Iris pigment epithelial cell (primary cell): ENCODE results near the gene NIPAL3.
"Not testable (repeated sequence)": the region's sequence is repeated elsewhere in the genome, so short reads cannot be mapped to it uniquely, and the experiment has no call there.

Experiments
- DNase-seq: peaks from one replicate; pipeline ENCODE4 v3.0.0-alpha.2; 2011; ENCODE audit warnings: low read depth

NIPAL3 gene

DNA sequence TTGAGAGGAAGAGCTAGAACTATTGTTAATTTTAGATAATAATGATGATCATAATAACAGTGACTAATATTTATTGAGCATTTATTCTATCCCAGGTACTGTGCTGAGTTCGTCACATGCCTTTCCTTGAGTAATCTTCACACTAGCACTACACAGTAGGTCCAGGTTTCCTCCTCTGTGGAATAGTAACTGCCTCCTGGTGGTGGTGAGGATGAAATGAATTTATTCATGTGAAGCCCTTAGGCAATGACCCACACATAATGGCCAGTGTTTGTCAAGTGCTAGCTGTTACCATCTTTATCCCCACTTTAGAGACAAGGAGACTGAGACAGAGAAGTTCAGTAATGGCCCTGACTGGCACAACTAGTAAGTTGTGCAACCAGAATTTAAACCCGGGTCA lies 5.9 kb downstream of the NIPAL3 start:
- DNase-seq, result no peak

DNA sequence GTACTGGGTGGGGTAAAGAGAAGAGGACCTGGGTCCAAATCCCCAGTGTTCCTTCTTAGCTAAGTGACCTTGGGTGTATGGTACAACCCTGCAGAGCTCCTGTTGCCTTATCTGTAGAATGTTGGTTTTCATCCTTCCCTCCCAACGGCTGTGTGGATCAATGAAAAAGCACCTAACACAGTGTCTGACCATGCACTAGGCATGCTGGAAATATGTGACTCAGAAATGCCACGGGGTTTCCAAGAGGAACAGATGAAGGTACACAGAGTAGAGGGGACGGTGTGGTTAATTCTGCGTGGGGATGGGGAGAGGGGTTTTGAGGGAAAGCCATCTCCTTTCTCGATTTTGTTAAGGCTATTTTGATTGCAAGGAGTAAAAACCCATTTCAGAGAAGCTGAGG lies 8.6 kb downstream of the NIPAL3 start:
- DNase-seq, result no peak

DNA sequence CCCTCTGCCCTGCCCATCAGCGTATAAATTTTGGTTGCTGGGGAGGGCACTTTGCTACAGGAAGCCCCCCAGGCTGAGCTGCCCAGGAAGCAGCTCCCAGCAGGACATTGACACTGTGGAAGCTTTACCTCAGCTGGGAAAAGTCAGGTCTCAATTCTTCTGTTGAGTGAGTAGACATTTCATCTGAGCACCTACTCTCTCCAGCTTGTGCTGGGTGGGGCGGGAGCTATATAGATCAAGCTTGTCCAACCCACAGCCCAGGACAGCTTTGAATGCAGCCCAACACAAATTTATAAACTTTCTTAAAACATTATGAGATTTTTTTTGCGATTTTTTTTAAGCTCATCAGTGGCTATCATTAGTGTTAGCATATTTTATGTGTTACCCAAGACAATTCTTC lies 9.4 kb downstream of the NIPAL3 start:
- DNase-seq, result no peak

DNA sequence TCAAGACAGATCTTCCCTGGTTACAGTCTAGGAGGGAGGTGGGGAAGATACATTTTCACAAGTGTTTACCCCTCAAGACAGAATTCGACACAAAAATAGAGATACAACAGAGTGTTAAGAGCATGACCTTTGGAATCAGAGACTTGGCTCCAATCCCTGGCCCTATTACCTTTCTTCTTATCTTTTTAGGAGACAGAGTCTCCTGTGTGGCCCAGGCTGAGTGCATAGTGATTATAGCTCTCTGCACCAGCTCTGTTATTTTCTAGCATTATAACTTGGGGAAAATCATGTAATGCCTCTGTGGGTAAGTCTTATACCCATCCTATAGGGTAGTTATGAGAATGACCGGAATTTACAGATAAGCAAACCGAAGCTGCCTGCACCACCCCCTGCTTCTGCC lies 9.8 kb downstream of the NIPAL3 start:
- DNase-seq, result no peak

DNA sequence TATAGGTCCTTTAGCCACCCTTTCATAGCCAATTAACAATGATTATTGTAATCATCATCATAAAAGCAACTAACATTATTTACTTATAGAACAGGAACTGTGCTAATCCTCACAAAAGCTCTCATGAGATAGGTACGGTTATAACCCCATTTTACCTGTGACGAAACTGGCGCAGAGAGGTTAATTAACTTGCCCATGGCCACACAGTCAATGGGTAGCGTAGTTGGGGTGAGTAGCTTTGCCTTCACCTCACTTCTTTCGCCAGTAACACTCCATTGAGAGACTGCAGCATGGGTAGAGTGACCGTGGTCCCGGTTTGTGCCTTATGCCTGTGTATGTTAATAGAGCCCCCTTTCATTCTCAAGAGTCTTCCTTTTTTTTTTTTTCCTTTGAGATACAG lies 10.3 kb downstream of the NIPAL3 start:
- DNase-seq, result no peak

DNA sequence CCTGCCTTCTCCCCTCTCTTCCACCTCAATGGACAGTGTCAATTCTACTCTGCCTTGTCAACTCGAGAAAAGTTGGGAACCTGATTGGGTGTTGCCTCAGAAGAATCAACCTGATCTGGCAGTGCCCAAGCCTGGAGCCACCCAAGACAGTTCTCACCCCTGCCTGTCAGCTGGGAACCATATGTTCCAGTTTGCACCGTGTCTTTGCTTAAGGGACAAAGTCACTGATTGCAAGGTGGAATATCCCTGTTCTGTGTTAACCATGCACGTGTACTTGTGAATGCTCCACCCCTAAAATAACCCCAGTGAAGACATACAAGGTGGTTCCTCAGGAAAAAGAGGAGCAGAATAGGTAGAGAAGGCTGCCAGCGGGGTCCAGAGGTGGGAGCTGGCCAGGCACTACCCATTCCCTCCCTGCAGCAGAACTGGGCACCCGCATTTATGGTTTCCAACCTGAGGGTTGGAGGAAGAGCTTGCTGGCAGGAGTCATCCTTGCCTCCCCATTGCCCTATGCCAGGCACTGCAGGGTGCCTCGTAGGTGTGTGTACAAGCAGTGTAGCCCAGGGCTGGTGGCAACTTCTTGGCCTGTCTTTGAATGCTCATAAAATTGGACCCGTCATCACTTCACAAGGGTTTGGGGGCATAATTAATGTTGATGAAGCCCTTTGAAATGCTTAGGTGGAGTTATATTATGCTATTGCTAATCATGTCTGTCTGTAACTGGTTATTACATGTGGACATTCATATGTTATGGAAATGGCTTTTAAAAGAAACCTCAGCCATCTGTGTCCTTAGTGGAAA lies 11.3 kb downstream of the NIPAL3 start:
- DNase-seq, result no peak

DNA sequence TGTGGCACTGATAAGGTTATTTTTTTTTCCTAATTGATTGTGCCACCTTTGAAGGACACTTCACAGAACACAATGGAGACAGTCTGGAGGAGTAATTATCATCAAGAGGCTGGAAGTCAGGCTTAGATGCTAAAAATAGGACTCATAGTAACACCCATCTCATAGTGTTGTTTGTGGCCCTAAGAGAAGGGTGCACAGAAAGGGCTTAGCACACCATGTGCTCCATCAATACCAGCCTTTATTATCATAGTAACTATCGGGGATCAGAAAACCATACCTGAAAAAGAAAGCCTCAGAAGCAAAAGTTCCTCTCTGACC lies 11.9 kb downstream of the NIPAL3 start:
- no peak for DNase-seq

DNA sequence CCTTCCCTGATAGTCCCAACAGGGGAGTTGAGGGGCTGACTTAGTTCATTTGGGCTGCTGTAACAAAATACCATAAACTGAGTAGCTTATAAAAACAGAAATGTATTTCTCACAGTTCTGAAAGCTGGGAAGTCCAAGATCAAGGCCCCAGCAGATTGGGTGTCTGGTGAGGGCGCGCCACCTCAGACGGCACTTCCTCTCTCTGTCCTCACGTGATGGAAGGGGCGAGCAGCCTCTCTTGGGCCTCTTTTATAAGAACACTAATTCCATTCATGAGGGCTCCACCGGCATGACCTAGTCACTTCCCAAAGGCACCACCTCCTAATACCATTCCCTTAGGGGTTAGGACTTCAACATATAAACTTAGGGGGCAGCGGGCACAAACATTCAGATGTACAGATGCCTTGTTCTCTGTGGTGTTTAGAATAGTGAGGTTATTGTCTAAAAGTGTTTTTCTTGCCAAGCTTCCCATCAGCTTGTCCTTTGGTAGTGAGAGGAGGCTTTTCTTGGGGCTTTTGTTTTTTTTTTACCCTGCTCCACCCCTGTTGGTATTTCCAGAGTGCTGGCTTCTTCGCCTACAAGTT lies 20.3 kb downstream of the NIPAL3 start:
- no peak for DNase-seq

DNA sequence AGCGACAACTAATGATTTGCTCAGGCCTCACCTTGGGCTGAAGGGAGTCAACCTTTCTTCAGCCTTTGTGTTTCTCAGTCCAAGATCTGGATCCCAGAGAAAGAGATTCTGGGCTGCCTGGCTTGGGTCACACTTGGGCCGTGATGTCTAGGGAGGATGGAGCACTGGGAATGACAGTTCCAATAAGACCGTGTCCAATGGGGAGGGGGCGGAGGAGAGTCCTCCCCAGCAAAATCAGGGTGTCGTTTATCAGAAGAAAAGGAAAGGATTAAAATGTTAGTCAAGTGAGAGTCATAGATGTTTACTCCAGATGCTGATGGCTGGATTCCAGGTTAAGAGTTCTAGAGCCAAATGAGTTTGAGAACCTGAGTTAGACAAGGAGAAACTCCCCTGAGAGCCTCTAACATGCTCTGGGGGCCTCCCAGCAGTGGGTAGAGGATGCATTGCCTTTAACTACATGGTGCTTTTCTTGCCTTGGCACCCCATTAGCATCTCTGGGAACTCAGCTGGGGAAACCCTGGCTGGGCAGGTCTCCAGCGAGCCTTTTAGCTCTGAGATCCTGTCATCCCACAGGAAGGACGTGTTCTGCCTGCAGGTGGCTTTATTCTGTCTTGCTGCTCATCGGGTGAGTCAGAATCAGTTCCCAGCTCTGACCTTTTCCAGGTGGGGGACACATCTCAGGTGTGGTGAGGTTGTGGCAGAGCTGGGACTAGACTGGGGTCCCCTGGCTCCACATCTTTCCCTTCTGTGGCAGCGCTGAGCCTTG lies 22.2 kb downstream of the NIPAL3 start:
- peak; percentile 18 for DNase-seq

DNA sequence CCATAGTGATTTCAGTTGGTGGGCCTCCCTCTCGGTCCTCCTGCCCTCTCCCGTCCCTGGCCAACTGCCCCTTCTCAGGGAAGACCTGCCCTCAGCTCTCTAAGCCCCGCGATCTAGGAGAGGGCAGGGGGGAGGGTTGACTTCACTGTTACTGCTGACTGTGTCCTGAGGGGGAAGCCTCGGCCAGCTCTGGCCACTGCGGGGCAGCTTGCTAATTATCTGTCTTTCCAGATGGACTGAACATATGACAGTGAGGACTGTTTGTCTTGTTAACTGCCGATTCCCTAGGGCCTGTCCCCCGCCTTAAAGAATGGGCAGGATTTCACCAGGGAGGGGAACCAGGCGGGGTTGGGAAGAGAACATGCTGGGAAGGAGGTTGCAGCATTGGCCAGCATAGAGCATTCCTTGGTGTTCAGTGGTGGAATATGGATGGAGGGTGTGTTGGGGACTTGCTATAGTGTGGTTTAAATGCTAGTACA lies 22.9 kb downstream of the NIPAL3 start:
- DNase-seq, result no peak

DNA sequence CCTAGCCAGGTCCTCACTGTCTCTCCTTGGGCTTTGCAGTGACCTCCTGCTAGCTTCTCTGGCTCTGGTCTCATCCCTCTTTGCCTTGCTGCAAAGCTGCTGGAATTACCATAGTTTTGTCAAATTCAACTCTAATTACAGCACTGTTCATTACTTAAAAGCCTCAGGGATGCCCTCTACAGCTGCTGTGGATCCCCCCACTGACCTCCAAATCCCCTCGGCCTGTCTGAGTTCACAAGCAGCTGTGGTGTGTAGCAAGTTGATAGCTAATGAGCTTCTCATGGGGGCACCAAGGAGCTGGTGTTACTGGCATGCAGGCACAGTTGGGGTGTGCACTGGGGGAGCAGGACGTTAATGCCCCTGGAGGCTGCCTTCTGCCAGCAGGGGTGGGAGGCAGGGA lies 24.8 kb downstream of the NIPAL3 start:
- DNase-seq, result no peak

DNA sequence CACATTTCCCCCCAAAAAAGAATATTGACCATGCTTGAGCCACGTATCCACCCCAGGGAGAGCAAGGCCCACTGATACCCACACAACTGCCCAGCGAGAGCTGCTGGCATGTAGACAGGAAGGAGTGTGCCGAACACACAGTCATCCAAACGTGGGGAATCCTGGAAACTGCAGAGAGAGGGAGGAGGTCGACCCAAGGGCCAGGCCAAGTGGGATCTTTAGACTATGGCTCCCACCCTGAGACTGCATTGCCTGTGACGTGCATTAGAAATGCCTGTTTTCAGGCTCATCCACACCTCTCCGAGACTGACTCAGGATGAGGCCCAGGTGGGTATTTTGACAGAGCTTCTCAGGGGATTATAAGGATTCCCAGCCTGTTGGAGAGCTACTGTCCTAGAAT lies 25.9 kb downstream of the NIPAL3 start:
- no peak for DNase-seq

DNA sequence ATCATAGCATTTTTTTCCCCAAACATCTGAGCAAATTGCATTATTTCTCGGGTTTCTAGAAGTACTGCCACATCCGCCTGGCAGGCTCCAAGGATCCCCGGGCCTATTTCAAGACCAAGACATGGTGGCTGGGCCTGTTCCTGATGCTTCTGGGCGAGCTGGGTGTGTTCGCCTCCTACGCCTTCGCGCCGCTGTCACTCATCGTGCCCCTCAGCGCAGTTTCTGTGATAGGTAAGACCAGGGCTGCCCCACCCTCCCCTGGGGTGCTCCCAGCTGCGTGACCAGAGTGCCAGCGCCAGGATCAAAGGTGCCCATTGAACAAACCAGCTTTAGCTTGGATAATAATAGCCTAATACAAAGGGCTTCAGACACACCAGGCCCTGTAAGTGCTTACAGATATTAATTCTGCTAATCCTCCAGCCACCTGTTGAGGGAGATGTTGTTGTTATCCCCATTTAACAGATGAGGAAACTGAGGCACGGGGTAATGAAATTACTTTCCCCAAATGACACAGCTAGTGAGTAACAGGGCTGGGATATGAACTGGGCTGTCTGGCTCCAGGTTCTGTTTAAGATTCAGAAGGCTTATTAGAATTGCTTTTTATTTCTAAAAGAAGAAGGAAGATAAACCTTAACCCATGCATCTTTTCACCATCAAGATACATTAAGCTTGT lies 26.5 kb downstream of the NIPAL3 start:
- DNase-seq, result no peak

DNA sequence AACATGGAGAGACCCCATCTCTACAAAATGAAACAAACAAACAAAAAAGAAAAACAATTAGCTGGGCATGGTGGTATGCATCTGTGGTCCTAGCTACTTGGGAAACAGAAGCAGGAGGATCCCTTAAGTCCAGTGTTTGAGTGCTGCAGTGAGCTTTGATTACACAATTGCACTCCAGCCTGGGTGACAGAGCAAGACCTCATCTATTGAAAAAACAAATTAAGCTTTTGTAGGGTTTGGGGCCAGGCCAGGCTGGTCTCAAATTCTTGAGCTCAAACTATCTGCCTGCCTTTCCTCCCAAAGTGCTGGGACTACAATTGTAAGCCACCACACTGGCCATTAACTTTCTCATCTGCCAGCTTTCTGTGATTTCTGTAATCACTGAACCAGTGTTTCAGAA lies 27.2 kb downstream of the NIPAL3 start:
- DNase-seq, result no peak

DNA sequence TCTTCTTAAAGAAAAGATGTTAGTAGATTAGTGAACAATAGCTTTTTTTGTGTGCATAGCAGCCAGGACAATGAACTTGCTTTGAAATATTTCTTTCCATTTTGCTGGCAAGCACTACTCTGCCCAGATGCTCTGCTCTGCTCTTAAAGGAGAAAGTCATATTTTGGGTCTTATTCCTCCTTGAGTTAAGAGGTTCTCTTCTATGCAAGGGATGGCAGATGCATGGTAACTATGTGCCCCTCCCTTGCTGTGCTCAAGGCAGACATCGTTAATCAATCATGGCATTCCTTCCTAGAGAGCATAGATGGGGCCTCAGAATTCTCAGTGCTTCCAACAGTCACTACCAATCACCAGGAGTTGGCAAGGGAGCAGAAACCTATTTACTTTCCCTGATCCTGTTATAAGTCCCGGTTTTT lies 27.6 kb downstream of the NIPAL3 start:
- no peak for DNase-seq

DNA sequence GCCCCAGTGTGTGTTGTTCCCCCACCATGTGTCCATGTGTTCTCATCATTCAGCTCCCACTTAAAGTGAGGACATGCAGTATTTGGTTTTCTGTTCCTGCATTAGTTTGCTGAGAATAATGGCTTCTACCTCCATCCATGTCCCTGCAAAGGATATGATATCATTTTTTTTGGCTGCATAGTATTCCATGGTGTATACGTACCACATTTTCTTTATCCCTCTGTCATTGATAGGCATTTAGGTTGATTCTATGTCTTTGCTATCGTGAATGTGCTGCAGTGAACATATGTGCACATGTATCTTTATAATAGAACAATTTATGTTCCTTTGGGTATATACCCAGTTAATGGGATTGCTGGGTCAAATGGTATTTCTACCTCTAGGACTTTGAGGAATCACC lies 30.8 kb downstream of the NIPAL3 start:
- not testable (repeated sequence) for DNase-seq

DNA sequence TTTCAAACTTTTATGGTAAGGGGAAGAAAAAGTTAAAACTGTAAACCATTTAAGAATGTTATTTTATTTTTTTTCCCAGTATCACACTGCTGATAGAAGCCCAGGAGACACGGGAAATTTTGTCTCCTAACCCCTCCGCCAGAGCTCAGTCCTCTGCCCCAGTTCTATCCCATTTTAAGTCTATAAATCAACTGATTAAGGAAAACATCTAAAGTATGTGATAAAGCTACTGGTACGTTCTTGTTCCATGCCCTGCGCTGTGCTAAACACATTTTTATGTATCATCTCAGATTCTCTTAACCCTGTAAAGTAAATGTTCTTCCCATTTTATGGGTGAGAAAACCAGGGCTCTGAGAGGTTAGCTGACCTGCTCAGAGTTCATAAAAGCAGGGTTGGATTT lies 34.7 kb downstream of the NIPAL3 start:
- DNase-seq, result no peak

DNA sequence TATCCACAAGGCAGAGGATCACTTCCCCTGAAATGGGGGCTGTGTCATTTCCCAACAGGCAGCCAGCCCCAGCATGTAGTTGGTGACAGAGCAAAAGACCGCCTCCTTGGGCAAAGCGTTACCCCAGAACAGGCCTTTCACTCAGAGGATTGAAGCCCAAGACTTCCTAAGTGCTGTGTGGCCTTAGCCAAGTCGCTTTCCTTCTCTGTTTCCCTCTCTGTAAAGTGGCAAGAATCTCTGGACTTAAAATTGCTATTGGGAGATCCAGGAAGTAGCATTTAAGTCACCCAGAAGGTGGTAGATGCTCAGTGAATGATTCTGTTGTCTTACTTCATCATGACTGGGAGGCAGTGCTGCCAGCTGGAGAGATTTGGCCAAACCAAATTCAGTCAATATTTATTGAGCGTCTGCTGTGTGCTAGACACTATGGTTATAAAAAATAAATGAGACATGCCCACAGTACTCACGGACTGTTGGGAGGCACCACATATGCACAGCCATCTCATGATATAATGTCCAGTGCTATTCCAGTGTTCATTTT lies 35.3 kb downstream of the NIPAL3 start:
- DNase-seq, result no peak

DNA sequence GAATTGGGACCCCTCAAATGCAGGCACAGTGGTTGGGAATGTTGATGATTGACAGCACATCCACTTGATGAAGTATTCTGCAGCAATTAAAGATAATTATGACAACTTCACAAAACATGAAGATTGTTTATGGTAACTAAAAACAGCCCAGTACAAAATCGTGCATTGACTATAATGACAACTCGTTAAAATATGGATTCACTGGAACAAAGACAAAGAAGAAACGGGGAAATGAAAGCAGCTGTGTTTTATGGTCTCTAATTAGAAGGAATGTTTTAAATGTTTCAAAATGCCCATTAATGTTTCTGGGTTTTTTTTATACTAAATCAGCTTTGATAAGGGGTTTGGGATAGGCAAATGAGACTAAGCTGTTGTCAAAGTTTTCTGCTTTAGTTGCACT lies 36.1 kb downstream of the NIPAL3 start:
- no peak for DNase-seq

DNA sequence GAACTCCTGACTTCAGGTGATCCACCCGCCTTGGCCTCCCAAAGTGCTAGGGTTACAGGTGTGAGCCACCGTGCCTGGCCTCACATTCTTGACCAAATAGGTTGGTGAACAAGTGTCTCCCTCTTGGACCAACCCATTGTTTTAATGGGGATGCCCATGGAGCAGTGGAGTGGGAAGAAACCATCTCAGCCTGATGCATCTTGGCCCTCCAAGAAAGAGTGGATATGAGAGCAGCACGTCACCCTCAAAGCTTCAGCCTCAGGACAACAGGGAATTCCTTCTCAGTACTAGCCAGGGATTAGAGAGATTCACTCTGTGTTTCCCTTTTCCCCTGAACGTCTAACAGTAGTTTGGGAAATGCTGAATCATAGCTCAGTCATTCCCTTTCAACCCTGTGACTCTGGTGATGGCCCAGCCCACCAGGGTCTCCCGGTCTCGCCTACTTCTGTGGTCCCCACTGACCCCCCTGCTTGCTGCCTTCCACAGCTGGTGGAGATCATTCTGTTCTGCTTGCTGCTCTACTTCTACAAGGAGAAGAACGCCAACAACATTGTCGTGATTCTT lies 37.4 kb downstream of the NIPAL3 start:
- DNase-seq, result no peak

DNA sequence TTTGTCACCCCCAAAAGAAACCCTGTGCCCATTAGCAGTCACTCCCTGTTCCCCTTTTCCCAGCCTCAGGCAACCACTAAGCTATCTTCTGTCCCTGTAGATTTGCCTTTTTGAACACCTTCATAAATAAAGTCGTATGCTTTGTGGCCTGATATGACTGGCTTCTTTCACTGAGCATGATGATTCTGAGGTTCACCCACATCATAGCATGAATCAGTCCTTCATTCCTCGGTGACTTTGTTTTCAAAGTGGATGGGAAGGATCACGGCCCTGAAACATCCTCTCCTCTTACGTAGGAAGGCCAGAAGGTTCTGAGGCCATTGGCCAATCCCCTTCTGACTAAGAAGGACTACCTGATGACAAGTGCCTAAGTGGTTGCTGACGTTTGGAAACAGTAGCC lies 39.1 kb downstream of the NIPAL3 start:
- peak; percentile 29 for DNase-seq

DNA sequence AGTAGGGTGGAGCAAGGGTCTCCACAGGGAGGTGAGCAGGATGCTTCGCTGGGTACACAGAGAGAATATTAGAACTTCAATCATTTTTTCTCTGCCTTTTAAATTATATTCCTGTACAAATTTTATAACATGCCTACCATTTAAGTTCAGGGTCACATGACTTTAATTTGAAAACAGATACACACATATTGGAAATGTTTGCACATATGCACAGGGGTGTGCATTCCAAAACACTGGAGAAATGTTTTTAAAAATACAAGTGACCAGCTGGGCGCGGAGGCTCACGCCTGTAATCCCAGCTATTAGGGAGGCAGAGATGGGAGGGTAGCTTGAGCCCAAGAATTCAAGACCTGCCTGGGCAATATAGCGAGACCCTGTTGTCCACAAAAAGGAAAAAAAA lies 39.7 kb downstream of the NIPAL3 start:
- DNase-seq, result no peak
